K562 (cell line): Measurements from ENCODE around the gene RER1. TPM values are rescaled to one million over a fixed set of nuclear protein-coding genes. Genes with fewer than 3 reads are reported as not detected.
A peak's percentile ranks its signal among the peaks of the same experiment; 100 is the strongest.

Experiments
- CAMTA2 ChIP-seq: fragments of 250-450 bp; sonication (Bioruptor Pico); conservative IDR thresholded peaks from 2 replicates; pipeline ENCODE4 v1.5.1; 2022
- CHD7 ChIP-seq: fragments of 200-600 bp; sonication (generic); IDR thresholded peaks from one replicate; pipeline ENCODE4 v1.6.1; 2012; ENCODE audit warnings: mild to moderate bottlenecking, low read depth, low read length, inconsistent platforms
- DMBX1 ChIP-seq: fragments of 250-450 bp; sonication (Bioruptor Pico); IDR thresholded peaks from 2 replicates; pipeline ENCODE4 v1.8.0; 2022; ENCODE audit warnings: inconsistent platforms, mild to moderate bottlenecking, moderate library complexity, borderline replicate concordance
- EHMT2 ChIP-seq: fragments of 450-650 bp; IDR thresholded peaks from 2 replicates; pipeline ENCODE4 v1.6.1; 2018; ENCODE audit warnings: antibody characterized with exemption
- FOSL1 ChIP-seq: fragments of 200-800 bp; sonication (Bioruptor generic); conservative IDR thresholded peaks from 2 replicates; pipeline ENCODE4 v1.6.1; 2016; ENCODE audit warnings: missing genetic modification characterization, missing compliant biosample characterization
- HCFC1 ChIP-seq: IDR thresholded peaks from 2 replicates; pipeline ENCODE4 v1.6.1; 2012; ENCODE audit warnings: low read depth, low read length, improper control_type of control experiment
- HLTF ChIP-seq: fragments of 450-650 bp; IDR thresholded peaks from 2 replicates; pipeline ENCODE4 v1.6.1; 2016
- KLF13 ChIP-seq: fragments of 450-650 bp; IDR thresholded peaks from 2 replicates; pipeline ENCODE4 v1.6.1; 2016; ENCODE audit warnings: missing genetic modification characterization, low read depth, mild to moderate bottlenecking, missing compliant biosample characterization, moderate library complexity, borderline replicate concordance
- MLX ChIP-seq, 2 experiments: fragments of 450-650 bp in 1 of 2; sonication (generic) in 1 of 2; formaldehyde crosslinking; conservative IDR thresholded peaks; 2 replicates each; pipeline versions ENCODE4 v1.4.0 to v1.8.1; 2020 to 2022; ENCODE audit warnings: mild to moderate bottlenecking in 1 of 2, missing genetic modification reagents in 1 of 2
- SMAD4 ChIP-seq: fragments of 250-450 bp; sonication (Bioruptor Pico); conservative IDR thresholded peaks from 2 replicates; pipeline ENCODE4 v1.8.0; 2021; ENCODE audit warnings: inconsistent platforms, mild to moderate bottlenecking, moderate library complexity
- VEZF1 ChIP-seq: fragments of 200-800 bp; sonication (Bioruptor generic); IDR thresholded peaks from 2 replicates; pipeline ENCODE4 v1.6.1; 2017; ENCODE audit warnings: missing genetic modification characterization, missing compliant biosample characterization
- ZNF121 ChIP-seq: sonication (generic); formaldehyde crosslinking; conservative IDR thresholded peaks from 2 replicates; pipeline ENCODE4 v1.8.0; 2022; ENCODE audit warnings: missing genetic modification reagents
- ZNF398 ChIP-seq: fragments of 250-450 bp; sonication (Bioruptor Pico); IDR thresholded peaks from 2 replicates; pipeline ENCODE4 v1.8.0; 2021; ENCODE audit warnings: moderate library complexity, mild to moderate bottlenecking, inconsistent platforms
- ZNF707 ChIP-seq: fragments of 250-450 bp; sonication (Bioruptor Pico); conservative IDR thresholded peaks from 2 replicates; pipeline ENCODE4 v1.8.0; 2022; ENCODE audit warnings: inconsistent platforms, mild to moderate bottlenecking, moderate library complexity
- polyA plus RNA-seq, 8 experiments: library from polyadenylated mRNA; depleted of rRNA in 4 of 8; stranded (reverse) in 5 of 8; unstranded in 3 of 8; fragments of >200 nt; fragmentation: Nextera tagmentation in 2 of 8; fragmentation: Illumina TruSeq in 1 of 8; extraction: Ambion mirVana in 2 of 8; extraction: Trizol in 1 of 8; gene quantifications; 2 replicates each; pipeline versions ENCODE4 v1.2.1 to v1.2.3, GENCODE V29; 2011 to 2014; ENCODE audit warnings: inconsistent platforms in 1 of 8, missing spikeins in 1 of 8
- total RNA-seq, 7 experiments: library from RNA; depleted of rRNA in 6 of 7; stranded (reverse); fragments of >200 nt in 6 of 7; fragmentation: Illumina TruSeq in 2 of 7; extraction: Trizol in 2 of 7; gene quantifications; 2 replicates each; pipeline versions ENCODE4 v1.2.1 to v1.2.3, GENCODE V29; 2011 to 2021; ENCODE audit warnings: low replicate concordance in 1 of 7

RER1 gene
- total and polyA plus RNA-seq, 9 of the 15 experiments (the other 6 are each of a cell fraction or from before 2014, with no cell fraction given), result 19.6 to 354 (median 183) TPM

- TF ChIP-seq CHD7, result no peak
- TF ChIP-seq KLF13 (tag), result peak; percentile 100
- TF ChIP-seq MLX (CRISPR knock-in tag; conservative IDR thresholded peaks at IDR 0.05), result no peak
- no peak for TF ChIP-seq ZNF121
- TF ChIP-seq DMBX1, result no peak
- no peak for TF ChIP-seq FOSL1 (tag)
- no peak for TF ChIP-seq HLTF
- TF ChIP-seq ZNF707 (CRISPR knock-in tag), result no peak
- TF ChIP-seq SMAD4 (CRISPR knock-in tag), result no peak
- TF ChIP-seq CAMTA2 (CRISPR knock-in tag), result no peak
- no peak for TF ChIP-seq ZNF398
- no peak for TF ChIP-seq EHMT2
- peak; percentile 90 for TF ChIP-seq VEZF1 (CRISPR knock-in tag)
- peak; percentile 89 for TF ChIP-seq HCFC1
These were observed 20.7 kb downstream of the RER1 start, which contains the start of gene PEX10 (continued) for GRCh38 chr1:2412395-2412772.
